ENCODE measurements around the gene MYBBP1A.

MYBBP1A gene

GRCh38 chr17:4549781-4550533 lies 5.2 kb downstream of the MYBBP1A start:
- in situ Hi-C loops (cut with MboI; ENCODE audit: low sequenced_read_pairs) = no loop called here

GRCh38 chr17:4548721-4549531 lies 6.3 kb downstream of the MYBBP1A start:
- in situ Hi-C loops (cut with MboI; ENCODE audit: low sequenced_read_pairs) = no loop called here

DNA sequence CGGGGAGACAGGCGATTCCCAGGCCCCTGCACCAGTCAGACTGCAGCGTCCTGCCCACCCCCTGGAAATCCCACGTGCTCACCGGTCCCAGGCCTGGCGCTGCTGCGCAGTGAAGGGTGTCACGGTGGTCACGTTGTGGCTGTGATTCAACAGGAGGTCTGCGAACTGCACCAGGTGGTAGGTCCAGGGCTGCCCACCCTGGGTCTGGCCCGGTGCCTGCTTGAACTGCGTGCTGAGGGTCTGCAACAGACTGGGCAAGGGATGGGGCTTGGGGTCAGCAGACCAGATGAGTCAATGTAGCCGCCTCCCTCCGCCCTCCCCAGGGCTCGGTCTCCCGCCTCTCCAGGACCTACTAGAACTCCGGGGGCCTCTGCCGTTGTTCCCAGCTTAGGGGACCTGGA lies 7.1 kb downstream of the MYBBP1A start:
- in situ Hi-C loops (cut with MboI; ENCODE audit: low sequenced_read_pairs) = no loop called here

DNA sequence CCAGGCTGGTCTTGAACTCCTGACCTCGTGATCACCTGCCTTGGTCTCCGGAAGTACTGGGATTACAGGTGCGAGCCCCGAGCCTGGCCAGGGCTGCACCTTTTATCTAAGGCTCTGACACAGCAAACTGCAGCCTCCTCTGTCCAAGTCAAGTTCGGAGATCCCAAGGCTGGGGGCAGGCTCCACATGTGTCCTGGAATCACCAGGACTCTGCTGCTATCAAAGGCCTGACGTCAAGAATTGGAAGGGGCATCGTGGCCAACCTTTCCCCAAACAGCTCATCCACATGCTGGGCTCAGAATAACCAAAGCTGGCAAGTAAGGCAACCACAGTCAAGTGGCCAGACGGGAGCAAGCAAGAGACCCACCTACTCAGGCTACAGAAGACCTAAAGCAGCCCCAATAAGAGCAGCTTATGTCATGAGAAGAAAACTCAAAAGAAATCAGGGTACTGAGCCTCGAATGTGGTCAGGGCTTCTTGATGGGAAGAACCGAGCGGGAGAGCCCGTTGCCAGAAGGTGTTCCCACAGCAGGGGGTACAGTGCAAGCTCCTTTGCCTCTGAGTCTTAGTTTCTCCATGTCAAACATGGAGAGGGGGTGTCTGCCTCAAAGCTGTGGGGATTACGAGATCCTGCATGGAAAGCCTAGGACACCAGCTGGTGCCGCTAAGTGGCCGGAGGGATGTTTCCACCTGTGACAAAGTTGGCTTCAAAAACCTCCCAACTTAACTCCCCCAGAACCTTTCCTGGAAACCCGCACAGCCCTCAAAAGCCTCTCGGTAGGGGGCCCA lies 7.9 kb downstream of the MYBBP1A start:
- in situ Hi-C loops (cut with MboI; ENCODE audit: low sequenced_read_pairs) = no loop called here

DNA sequence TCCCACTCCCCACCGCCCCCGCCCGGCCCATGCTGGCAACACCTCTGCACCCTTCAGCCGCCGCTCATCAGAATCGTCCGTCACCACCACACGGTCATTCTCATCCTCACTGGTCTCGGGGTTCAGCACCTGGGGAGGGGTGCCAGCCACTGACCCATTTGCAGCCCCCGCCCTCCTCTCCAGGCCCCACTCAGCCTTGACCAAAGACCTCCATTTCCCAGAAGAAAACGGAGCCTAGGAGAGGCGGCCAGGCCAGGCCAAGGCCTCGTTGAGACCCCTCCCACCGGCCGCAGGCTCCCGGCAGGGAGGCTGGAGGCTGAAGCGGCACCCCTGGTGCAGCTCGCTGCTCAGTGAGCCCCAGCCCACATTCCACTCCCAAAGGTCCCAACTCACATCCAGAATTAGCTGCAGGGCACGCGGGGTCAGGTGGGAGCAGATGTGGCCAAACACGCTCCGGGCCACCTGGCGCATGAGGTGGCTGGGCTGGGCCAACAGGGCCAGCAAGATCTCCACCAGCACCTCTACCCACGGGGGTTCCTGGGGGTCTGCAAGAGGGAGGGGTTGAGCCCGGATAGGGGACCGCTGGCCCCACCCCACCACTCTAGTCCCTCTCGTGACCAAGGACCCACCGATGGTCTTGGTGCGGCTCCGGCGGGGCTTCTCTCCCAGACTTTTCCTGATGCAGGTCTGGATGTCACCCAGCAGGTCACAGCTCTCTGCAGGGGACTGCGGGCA lies 9.8 kb downstream of the MYBBP1A start:
- in situ Hi-C loops (cut with MboI; ENCODE audit: low sequenced_read_pairs) = no loop called here

DNA sequence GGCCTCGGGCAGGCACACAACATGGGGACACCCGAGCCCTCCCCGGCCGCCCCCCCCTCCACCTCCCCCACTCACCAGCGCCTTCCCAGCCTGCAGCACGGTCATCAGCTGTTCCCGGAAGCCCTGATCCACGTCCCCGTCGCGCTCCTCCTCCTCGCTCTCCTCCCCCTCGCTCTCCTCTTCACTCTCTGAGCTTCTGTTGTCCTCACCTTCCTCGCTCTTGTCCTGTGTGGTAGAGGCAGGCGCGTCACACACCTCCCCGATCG lies 10.3 kb downstream of the MYBBP1A start:
- in situ Hi-C loops (cut with MboI; ENCODE audit: low sequenced_read_pairs) = no loop called here

DNA sequence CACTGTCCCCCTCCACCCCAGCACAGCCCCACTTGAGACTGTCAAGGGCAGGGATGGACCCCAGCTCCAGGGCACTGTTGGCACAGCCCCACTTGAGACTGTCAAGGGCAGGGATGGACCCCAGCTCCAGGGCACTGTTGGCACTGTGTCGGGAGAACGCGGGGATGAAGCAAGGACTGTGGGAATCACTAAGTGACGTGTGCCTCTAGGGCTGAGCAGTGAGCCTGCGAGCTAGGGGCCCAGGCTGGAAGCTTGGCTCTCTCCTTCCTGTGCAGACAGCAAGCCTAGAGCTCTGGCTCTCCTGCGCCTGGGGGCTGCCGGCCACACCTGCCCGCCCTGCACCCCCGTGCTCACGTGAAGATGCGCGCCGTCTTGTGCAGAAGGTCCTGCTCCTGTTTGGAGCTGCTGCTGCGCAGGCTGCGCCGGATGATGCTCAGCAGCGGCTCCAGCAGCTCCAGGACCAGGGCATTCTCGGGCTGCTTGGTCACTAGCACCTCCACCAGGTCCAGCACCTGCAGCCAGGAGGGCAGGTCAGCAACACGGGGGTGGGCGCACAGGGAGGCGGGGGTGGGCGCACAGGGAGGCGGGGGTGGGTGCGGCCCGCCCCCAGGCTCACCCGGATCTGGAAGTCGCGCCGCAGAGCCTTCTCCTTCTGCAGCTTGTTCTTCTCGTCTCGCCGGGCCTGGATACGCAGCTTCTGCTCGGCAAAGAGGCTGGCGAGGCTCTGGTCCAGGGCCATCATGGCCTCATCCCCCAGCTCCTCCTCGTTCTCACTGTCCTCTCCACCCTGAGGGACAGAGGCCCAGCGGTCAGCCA lies 10.8 kb downstream of the MYBBP1A start:
- in situ Hi-C loops (cut with MboI; ENCODE audit: low sequenced_read_pairs) = no loop called here

GRCh38 chr17:4543557-4544026 lies 11.6 kb downstream of the MYBBP1A start:
- in situ Hi-C loops (cut with MboI; ENCODE audit: low sequenced_read_pairs) = no loop called here

- in situ Hi-C loops (cut with MboI; ENCODE audit: low sequenced_read_pairs) = no loop called here
These were observed 12.4 kb downstream of the MYBBP1A start for GRCh38 chr17:4542726-4543191.

- in situ Hi-C loops (cut with MboI; ENCODE audit: low sequenced_read_pairs) = no loop called here
These were observed 13.0 kb downstream of the MYBBP1A start for GRCh38 chr17:4542003-4542725.

GRCh38 chr17:4541328-4542002 lies 13.7 kb downstream of the MYBBP1A start:
- in situ Hi-C loops (cut with MboI; ENCODE audit: low sequenced_read_pairs) = no loop called here

DNA sequence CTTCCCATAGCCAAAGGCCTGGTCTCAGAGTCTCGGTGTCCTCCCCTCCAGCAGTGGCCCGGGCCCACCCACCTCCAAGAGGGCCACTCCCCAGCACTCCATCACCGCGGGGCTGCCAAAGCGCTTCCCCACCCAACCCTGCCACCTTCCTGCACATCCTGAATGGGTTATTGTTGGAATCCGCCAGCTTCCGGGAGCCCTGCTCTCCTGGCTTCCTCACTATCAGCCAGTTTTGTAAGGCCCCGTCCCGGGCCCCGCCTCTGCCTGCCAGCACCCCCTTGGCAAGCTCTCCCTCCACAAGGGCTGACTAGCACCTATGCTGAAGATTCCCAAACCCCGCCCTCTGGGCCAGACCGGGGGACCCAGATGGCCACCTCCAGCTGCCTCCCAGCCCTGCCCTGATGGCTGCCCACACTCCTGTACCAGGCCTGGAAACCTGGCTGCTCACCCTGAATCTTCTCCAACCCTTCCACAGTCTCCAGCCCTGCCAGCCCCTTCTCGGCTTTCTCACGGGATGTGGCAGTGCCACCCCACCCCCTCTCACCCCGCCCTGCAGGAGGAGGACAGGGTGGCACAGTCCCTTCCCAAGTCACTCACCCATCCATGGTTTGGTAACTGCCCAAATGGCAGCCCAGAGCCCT lies 14.4 kb downstream of the MYBBP1A start:
- in situ Hi-C loops (cut with MboI; ENCODE audit: low sequenced_read_pairs) = no loop called here

DNA sequence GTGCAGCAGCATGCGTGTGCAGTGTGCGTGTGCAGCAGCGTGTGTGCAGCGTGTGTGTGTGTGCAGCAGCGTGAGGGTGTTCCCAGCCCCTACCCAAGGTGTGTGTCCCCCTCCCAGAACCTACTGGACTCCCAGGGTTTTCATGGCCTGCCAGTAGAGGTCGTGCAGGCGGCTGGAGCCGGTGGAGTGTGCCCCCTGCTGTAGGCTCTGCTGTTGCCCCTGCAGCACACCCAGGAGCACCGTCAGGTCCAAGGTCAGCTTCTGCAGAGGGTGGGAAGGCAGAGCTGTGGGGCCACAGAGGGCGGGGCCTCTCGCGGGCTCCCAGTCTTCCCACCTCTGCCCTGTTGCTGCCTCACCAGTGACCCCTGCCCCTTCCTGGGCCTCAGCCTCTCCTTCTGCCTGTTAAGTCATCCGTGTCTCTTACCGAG lies 14.9 kb downstream of the MYBBP1A start:
- in situ Hi-C loops (cut with MboI; ENCODE audit: low sequenced_read_pairs) = no loop called here

GRCh38 chr17:4539576-4540223 lies 15.5 kb downstream of the MYBBP1A start:
- in situ Hi-C loops (cut with MboI; ENCODE audit: low sequenced_read_pairs) = no loop called here

- in situ Hi-C loops (cut with MboI; ENCODE audit: low sequenced_read_pairs) = no loop called here
These were observed 16.2 kb downstream of the MYBBP1A start for GRCh38 chr17:4539025-4539424.

GRCh38 chr17:4538236-4539002 lies 16.8 kb downstream of the MYBBP1A start:
- in situ Hi-C loops (cut with MboI; ENCODE audit: low sequenced_read_pairs) = no loop called here
